Inflammatory macrophage treated with lipopolysaccharide for 1 hour (primary cell): ENCODE results near the gene KIRREL1.
A peak's percentile ranks its signal among the peaks of the same experiment; 100 is the strongest.
"Not testable (repeated sequence)": the region's sequence is repeated elsewhere in the genome, so short reads cannot be mapped to it uniquely, and the experiment has no call there.

Source experiments
- DNase-seq, 2 donors: peaks; one replicate each; pipeline ENCODE4 v3.0.0-alpha.2; 2020 to 2022

KIRREL1 gene

DNA sequence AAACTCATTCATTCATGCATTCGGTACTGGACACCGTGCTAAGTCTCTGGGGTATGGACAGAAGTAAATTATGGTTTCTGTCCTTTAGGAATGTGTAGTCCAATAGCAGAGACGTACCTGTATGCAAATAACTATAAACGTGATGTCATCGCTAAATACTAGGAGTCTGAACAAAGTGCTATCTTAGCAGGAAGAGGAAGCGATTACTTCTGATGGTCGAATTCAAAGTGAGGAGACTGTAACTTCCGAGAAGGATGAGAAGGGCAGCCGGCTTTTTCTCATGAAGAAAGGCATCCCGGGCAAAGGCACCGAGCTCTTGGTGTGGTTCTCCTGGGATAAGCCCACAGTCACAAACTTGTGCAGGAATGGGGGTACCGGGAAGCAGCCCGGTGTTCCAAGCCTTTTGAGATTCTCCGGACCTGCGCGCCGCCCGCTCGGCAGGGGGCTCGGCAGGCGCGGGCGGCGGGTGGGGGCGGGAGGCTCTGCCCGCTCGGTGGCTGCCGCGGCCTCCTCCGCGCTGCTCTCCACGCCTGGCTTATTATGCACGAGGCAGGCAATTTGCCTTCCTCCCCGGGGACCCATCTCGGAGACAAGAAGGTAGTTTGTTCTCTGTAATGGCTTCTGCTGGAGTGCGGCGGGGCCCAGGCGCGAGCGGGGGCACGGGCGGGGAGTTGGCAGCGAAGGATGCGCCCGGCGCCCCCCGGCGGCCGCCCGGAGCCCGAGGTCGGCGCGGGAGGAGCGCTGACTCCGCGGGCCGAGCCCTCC is 119.7 kb downstream of the KIRREL1 start:
- DNase-seq = no peak

DNA sequence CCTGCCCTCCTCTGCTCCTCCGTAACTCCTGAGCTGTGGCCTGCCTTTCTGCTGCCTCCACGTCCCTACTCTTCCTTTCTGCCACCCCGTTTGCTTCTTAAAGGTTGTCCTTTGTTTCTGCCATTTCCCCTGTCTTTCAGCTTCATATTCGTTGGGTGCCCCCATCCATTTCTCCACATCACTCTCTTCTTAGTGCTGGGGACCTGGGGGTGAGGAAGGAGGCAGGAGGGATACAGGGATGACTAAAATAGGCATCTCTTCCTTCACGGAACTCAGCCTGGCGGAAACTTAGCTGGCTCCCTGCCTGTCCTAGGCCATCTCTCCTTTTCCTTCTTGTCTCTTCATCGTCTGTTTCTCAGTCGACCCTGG is 120.3 kb downstream of the KIRREL1 start:
- DNase-seq = no peak

DNA sequence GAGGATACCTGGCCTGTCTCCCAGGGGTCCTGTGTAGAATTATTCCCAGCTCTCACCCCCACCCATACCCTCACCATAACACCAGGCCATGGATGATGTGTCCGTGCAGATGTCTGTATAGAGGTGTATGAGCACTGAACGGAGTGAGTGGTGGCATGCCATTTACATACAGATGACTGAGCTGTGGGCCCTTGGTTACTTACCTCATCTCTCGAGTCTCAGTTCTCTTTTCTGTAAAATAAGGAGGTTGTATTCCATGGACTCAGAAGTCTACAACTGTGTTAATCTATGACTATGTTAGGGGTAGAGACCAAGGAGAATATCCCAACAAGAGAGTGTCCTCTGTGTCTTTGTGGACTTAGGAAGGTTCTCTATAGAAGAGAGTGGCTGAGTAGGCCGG is 121.7 kb downstream of the KIRREL1 start:
- DNase-seq = peak; percentile 13 to 14

DNA sequence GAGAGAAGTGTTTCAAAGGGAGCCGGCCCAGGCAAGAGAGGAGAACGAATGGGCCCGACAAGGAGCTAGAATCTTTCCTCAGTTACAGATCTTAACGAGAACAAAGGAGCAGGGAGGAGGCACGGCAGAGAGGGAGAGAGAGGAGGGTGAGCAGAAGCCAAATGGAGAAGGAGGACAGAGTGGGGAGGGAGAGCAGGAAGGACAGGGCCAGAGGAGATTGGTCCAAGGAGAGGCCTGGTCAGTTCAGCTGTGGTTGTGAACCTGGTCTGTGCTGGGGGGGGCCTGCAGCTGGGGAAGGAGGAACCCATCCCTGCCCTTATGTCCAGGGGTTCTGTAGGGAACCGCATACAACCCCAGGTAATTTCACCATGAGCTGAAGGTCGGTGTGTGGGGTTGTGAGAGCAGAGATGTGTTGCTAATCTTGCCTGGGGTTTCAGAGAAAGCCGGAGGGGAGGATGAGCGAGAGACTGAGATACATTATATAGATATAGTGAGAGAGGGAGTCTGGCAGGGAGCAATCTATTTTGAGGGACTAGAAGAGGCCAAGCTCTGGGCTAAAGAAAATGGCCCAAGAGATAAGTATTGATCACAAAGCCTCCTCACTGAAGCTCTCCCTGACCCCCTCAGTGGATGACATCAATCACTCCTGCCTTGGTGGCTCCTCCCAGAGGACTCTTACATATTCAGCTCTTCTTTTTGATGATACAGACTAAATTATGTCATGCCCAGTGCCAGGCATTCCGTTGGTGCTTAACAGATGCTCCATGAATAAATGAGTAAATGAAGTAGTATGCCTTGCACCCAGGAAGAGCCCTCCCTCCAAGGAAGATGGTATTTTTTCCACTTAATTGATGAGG is 123.1 kb downstream of the KIRREL1 start:
- DNase-seq = no peak

DNA sequence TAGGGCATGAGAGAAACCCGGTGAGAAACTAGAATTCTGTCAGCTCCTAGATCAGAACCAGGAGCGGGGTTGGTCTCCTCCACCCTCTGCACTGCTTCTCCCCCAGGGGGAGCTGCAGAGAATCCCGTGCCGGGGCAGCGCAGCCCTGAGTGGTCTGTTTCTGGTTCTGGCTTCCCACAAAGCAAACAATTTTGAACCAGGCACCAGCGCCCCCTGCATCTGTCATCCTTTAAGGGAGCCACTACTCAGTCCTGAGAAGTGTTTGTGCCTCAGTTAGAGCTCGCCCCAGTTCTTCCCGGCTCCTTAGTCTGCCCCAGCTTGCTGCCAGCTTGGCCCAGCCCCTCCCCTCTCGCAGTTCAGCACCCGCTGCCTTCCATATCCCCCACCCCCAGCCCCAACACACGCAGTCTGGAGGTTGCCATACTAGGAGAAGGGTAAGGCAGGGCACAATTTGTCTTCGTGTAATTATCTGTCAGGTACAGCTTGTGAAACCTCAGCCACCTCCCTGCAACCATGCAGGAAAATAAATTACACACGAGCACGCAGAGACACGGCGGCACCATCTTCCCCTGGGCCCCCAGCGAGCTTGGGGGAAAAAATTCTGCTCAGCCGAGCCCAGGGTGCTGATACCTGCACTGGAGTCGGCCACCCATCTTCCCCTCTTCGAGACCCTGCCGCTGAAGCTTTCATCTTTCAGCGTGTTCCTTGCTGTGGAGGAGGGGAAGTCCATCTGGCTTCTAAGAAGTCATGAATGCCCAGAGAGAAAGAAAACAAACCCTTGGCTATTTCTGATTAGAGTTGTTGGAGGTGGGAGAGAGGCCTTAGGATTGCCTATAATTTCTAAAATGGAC is 124.6 kb downstream of the KIRREL1 start:
- peak; percentile 19 to 39 for DNase-seq

DNA sequence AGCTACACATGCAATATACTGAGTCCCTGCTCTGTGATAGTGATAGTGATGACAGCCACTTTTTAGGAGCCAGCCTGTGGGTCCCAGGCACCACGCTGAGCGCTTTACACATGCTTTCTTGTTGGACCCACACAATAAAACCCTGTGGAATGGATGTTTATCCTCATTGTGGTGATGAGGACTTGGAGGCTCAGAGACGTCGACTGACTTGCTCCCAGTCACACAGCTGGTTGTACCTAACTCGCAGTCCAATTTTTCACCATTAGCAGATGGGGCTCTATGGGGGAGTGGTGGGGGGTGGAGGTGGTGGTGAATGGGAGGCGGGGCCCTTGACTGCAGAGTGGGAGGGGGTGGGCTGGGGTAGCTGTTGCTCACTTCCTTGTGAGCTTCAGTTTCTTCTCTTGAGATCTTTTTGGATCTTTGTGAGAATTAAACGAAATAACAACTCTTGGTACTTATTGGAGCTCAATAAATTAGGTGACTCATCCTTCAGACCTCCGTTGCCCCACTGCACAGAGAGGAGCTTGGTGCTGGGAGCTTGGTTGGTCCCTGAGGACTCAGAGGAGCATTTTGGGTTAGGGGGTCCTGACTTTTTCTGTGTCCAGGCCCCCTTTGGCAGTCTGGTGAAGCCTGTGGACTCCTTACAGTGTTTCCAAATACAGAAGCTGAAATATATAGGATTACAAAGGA is 125.4 kb downstream of the KIRREL1 start:
- no peak for DNase-seq

DNA sequence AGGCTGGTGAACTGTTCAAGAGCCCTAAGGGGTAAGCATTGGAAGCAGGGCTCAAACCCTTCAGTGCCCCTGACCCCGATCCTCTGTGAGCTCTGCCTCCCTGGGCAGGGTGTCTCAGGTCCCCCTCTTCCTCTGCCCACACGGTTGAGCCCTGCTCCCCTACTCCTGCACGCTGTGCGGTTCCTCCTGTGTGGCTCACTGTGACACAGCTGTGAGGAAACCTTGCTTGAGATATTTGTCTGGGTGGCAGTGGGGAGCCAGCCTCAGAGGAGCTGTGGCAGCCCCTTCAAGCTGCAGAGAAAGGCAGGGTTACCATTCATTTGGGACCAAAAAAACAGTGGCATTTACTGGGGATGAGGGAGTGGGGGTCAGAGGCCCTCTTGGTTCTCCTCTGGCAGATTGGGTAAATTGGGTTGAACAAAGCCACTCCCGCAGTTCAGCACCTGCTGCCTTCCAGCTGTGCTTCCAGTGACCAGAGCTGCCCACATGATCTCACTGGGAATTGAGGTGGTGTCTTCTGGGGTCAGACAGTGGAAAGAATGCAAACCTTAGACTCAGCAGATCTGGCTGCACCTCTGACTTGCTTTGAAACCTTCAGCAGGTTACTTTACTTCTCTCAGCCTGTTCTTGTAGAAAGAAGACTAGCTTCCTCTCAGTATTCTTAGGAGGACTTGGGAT is 126.7 kb downstream of the KIRREL1 start:
- no peak for DNase-seq

DNA sequence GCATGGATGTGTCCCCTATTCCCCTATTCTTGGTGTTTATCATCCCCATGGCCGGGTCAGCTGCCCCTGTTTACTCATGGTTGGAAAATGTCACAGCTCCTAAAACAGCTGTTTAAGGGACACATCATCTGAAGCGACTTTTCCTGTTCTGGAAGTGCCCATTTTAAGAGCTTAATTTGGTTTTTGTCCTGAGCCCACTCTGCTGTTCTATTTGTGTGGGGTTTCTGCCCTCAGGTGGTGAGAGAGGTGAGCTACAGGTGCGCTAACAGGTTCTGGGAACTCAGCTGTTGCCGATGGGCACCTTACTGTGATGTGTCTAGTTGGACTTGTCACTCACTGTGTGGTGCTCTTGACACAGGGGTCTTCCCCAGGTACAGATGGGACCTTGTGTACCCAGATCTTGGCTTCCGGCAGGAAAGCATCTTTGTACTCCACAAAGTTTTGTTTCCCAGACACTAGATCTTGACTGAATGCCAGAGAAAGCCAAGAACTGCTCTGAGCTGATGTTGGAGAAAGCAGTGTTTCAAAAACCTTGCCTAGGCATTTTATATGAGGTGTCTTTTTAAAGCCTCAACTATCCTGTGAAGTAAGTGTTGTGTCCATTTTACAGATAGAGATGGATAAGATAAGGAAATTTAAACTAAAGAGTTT is 128.3 kb downstream of the KIRREL1 start:
- no peak for DNase-seq

DNA sequence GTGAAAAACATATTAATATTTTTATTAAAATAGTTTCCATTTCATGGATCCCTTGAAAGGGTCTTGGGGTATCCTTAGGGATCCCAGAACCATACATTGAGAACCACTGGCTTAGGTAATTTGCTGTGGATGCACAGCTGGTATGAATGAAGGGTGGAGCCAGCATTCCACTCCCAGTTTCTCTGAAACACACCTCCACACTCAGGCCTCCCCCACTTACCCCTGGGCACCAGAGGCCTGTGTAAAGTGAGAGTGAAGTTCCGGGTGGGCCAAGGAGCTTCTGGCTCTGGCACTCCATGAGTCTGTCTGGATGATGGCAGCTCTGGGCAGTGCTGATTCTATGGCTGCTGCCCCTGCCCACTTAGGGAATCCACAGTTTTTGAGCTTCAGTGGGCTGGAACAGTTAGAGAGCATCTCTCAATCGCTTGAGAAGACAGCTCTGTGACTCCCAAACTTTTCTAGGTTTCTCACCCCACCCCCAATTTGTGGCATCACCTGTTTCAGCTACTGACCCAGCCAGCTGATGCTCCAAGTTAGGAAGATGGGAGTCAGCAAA is 129.5 kb downstream of the KIRREL1 start:
- DNase-seq = no peak

DNA sequence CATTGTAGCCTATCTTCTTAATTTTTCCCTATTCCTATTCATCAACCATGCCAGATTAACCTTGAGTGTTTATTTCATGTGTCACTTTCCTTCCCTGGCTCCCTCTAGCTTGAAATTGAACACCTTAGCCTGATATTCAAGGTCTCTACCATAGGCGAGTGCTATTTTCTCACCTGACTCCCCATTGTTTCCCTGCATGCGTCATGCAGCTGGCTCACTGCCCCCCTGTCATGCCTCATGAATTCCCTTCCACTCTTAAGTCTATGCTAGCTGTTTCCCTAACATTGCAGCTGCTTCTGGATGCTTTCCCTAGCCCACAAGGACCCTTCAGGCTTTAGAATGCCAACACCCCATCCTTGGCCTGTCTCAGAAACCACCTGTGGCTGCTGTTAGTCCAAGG is 130.6 kb downstream of the KIRREL1 start:
- no peak for DNase-seq

DNA sequence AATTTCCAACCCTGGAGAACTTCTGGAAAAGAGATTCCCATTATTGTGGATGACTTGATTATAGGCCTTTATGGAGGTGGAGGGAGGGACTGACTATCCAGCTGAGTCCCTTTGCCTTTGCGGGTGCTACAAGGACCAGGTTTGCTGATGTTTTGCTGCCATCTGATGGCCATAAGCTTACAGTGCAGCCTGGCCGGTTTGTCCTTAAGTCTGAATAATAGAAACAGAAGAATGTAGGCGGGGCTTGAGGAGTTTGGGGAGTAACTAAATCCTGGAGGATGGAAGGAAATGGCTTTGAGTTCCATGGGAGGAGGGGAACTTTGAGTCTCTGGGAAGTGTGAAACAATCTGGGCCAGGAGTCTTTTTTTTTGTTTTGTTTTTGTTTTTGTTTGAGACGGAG is 131.6 kb downstream of the KIRREL1 start:
- peak; percentile 75 to 96 for DNase-seq

DNA sequence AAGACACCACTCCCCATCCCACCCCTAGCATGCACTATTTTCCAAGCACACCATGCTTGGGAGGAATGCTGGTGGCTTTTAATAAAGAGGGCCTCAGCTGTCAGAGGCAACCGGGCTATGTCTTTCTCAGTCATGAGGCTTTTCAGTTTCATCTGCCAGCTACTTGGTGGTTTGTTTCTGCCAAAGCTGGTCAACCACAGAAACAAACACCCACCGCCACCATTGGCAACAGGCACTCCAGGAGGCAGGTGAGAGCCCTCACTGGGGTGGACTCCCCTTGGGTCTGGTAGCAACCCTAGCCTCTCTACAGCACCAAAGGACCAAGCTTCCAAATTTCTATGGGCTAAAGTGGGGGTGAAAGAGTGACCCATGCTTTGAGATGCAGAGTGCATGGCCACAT is 133.0 kb downstream of the KIRREL1 start:
- no peak for DNase-seq

DNA sequence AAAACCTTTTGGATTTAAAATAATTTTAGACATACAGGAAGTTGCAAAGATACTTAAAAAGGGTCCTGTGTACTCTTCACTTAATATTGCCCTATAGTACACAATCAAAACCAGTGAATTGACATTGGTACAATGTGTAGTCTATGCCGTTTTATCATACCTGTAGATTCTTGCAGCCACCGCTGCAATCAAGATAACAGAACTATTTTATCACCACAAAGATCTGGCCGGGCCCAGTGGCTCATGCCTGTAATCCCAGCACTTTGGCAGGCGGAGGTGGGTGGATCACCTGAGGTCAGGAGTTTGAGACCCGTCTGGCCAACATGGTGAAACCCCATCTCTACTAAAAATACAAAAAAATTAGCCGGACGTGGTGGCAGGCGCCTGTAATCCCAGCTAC is 135.1 kb downstream of the KIRREL1 start:
- not testable (repeated sequence) for DNase-seq

DNA sequence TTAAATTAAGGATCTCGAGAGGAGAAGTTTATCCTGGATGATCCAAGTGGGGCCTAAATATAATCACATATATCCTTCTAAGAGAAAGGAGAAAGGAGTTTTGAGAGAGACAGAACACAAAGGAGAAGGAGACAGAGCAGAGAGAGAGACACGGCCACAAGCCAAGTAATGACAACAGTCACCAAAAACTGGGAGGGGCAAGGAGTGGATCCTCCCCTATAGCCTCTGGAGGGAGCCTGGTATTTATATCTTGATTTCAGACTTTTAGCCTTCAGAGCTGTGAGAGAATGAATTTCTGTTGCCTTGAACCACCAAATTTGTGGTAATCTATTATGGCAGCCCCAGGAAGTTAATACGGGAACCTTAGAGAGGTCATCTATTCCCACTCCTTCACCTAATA is 137.8 kb downstream of the KIRREL1 start:
- DNase-seq = no peak

DNA sequence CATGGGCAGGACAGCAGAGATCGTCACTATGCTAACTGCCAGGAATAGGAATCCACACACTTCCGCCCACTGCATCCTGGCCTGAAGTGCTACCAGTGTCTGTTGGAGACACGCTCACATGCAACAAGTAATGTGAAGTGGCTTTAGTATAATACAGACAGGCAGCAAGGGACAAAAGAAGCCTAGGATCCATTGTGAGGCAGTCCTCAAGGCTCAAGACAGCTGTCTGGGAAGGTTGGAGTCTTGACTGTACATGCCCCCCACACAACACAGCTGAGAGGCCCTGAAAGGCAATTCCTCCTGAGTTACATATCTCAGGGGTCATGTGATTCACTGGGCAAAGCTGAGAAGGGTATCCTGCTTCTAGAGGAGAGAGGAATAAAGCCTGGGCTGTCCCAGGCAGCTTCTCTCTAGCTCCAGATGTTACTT is 147.3 kb downstream of the KIRREL1 start:
- DNase-seq = no peak

DNA sequence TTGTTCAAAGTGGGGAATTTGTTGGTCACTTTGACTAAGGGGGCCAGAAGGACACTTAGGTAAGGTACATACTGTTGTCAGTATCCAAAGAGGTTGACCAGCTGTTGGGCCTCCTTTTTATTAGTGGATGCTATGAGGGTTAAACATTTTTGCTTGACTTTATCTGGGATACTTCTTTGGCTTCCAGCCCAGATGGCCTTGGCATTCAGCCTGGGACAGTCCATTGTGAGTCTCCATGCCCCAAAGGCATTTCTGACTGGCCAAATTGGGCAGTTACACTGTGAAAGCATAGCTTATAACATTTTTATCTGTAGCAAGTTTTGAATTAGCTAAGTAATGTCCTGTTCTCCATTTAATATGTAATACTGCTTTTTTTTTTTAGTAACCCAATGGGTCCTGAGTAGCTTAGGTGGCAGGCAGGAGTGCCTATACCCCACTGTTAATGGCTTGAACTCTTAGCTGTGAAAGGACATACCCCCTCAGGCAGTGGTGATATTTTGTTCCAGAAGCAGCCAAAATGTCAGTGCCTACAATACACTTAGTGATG is 151.8 kb downstream of the KIRREL1 start:
- no peak for DNase-seq

DNA sequence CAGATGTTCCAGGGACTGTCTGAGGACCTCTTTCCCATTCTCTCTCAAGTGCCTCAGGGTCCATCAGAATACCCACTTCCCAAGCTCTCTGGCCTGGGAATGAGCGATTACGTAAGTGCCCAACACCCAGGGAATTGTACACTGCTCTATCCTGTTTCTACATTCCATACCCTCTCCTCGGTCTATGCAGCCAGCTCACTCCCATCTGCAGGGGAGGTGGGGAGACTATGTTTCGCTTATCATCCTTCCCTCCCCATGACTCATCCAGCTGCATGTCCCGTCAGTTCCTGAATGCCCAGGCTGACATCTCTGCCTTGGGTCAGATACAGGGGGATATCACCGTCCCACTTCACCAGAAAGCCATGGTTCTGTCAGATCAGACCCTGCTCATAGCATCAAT is 152.7 kb downstream of the KIRREL1 start:
- DNase-seq = no peak

DNA sequence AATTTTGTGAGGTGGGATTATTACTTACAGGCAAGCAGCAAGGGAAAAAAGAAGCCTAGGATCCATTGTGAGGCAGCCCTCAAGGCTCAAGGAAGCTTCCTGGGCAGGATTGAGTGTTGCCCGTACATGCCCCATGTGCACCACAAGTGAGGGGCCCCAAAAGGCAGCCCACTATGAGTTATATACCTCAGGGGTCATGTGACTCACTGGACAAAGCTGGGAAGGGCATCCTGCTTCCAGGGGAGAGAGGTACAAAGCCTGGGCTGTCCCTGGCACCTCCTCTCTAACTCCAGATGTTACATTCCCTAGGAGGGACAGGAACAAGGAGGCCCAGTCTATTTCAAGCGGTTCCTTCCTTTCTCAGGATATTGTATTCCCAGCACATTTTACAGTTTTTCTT is 153.3 kb downstream of the KIRREL1 start:
- DNase-seq = no peak

DNA sequence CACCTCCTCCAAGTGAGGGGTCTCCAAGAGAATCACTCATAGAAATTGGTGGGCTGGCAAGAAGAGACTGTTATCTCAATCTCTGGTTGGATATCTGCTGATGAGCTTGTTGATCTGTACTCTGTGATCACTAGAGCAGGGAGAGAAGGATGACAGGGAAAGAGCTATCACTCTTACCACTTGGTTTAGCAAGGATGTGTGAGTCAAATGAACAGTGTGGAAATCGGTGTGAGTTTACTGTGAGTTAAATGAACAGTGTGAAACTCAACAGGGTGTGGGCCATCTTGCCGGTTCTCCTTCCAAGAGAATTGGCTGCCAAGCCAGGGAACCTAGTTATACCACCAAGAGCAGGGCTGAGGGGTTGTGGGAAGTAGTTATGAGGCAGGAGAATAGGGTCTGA is 154.0 kb downstream of the KIRREL1 start:
- peak; percentile 36 to 42 for DNase-seq

DNA sequence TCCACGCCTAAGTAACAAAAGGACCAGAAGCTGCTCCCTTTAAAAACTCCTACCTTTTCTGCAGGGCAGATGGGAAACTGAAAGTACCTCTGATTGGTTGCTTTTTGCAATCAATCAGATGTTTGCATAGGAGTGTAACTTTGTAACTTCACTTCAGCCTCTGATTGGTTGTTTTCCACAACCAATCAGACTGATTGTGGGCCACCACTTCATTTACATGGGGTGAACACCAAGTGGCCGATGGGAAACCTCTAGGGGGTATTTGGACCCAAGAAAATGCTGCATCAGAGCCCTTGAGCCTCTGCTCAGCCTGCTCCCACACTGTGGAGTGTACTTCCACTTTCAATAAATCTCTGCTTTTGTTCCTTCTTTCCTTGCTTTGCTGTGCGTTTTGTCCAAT is 154.4 kb downstream of the KIRREL1 start:
- DNase-seq = peak; percentile 53 to 75

DNA sequence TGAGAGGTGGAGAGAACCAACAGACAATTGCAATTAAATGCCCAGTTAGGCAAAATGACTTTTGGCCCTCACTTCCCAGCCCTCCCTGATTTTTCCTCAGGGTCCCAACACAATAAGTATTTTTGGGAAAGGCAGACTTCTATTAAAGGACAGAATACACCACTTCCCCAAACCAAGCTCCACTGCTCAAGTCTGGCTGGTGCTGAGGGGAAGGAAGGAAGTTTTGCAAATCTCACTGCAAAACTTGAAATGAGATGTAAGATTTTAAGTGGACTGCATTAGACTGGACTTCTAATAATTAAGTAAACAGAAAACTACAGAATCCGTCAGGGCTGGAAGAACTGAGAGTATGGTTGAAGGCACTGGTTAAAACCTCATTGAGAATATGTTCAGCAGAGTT is 155.0 kb downstream of the KIRREL1 start:
- DNase-seq = peak; percentile 33 to 44
